Muscle of arm (tissue), 14 donors: ENCODE results near the gene LGR5. TPM values are rescaled to one million over a fixed set of nuclear protein-coding genes. Genes with fewer than 3 reads are reported as not detected.

Experiments
- DNase-seq: peaks from one replicate; pipeline ENCODE4 v3.0.0-alpha.2; 2013
- long read RNA-seq, 11 donors: transcript quantifications; one replicate each; lab custom pipeline, GENCODE V29; 2026
- polyA plus RNA-seq, 12 donors: library from polyadenylated mRNA; unstranded; fragments of 120-200 nt; gene quantifications; one replicate each; pipeline ENCODE4 v1.2.1, GENCODE V29; 2013; ENCODE audit not compliant: insufficient read length in 12 of 12

Gene LGR5, protein sequence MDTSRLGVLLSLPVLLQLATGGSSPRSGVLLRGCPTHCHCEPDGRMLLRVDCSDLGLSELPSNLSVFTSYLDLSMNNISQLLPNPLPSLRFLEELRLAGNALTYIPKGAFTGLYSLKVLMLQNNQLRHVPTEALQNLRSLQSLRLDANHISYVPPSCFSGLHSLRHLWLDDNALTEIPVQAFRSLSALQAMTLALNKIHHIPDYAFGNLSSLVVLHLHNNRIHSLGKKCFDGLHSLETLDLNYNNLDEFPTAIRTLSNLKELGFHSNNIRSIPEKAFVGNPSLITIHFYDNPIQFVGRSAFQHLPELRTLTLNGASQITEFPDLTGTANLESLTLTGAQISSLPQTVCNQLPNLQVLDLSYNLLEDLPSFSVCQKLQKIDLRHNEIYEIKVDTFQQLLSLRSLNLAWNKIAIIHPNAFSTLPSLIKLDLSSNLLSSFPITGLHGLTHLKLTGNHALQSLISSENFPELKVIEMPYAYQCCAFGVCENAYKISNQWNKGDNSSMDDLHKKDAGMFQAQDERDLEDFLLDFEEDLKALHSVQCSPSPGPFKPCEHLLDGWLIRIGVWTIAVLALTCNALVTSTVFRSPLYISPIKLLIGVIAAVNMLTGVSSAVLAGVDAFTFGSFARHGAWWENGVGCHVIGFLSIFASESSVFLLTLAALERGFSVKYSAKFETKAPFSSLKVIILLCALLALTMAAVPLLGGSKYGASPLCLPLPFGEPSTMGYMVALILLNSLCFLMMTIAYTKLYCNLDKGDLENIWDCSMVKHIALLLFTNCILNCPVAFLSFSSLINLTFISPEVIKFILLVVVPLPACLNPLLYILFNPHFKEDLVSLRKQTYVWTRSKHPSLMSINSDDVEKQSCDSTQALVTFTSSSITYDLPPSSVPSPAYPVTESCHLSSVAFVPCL
- 10 to 100 TPM in 4 of 12 donors, 1 to 10 TPM in 7, not detected in 1; 3.1 to 24.8 (median 5.9) TPM for polyA plus RNA-seq
- long read RNA-seq, donor 1, full-length matches to known transcripts, result 7 of 40 reads
- long read RNA-seq, donor 1, partial matches to known transcripts, result 33 of 40 reads
- long read RNA-seq, donor 1, other reads (novel, unspliced or antisense), result 0 of 40 reads
- long read RNA-seq, donor 2, full-length matches to known transcripts, result 1 of 1 reads
- long read RNA-seq, donor 2, partial matches to known transcripts, result 0 of 1 reads
- long read RNA-seq, donor 2, other reads (novel, unspliced or antisense), result 0 of 1 reads
- long read RNA-seq, donor 3, full-length matches to known transcripts, result 1 of 1 reads
- long read RNA-seq, donor 3, partial matches to known transcripts, result 0 of 1 reads
- long read RNA-seq, donor 3, other reads (novel, unspliced or antisense), result 0 of 1 reads
- long read RNA-seq, donor 4, full-length matches to known transcripts, result 1 of 1 reads
- long read RNA-seq, donor 4, partial matches to known transcripts, result 0 of 1 reads
- long read RNA-seq, donor 4, other reads (novel, unspliced or antisense), result 0 of 1 reads
- long read RNA-seq, donor 5, result 0 reads
- long read RNA-seq, donor 6, result 0 reads
- long read RNA-seq, donor 7, full-length matches to known transcripts, result 1 of 1 reads
- long read RNA-seq, donor 7, partial matches to known transcripts, result 0 of 1 reads
- long read RNA-seq, donor 7, other reads (novel, unspliced or antisense), result 0 of 1 reads
- long read RNA-seq, donor 8, full-length matches to known transcripts, result 1 of 1 reads
- long read RNA-seq, donor 8, partial matches to known transcripts, result 0 of 1 reads
- long read RNA-seq, donor 8, other reads (novel, unspliced or antisense), result 0 of 1 reads
- long read RNA-seq, donor 9, result 0 reads
- long read RNA-seq, donor 10, full-length matches to known transcripts, result 1 of 1 reads
- long read RNA-seq, donor 10, partial matches to known transcripts, result 0 of 1 reads
- long read RNA-seq, donor 10, other reads (novel, unspliced or antisense), result 0 of 1 reads
- long read RNA-seq, donor 11, result 0 reads

DNA sequence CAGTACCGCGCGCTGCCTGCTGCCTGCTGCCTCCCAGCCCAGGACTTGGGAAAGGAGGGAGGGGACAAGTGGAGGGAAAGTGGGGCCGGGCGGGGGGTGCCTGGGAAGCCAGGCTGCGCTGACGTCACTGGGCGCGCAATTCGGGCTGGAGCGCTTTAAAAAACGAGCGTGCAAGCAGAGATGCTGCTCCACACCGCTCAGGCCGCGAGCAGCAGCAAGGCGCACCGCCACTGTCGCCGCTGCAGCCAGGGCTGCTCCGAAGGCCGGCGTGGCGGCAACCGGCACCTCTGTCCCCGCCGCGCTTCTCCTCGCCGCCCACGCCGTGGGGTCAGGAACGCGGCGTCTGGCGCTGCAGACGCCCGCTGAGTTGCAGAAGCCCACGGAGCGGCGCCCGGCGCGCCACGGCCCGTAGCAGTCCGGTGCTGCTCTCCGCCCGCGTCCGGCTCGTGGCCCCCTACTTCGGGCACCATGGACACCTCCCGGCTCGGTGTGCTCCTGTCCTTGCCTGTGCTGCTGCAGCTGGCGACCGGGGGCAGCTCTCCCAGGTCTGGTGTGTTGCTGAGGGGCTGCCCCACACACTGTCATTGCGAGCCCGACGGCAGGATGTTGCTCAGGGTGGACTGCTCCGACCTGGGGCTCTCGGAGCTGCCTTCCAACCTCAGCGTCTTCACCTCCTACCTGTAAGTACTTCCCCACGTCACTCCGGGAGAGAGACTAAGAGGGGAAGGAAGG lies at the start of gene LGR5:
Gene LGR5, plus strand, starts transcription at position 186 of the 732 bp plus-strand sequence. Its CDS starts 283 bp downstream, at position 469.
- DNase-seq, result peak; percentile 88

DNA sequence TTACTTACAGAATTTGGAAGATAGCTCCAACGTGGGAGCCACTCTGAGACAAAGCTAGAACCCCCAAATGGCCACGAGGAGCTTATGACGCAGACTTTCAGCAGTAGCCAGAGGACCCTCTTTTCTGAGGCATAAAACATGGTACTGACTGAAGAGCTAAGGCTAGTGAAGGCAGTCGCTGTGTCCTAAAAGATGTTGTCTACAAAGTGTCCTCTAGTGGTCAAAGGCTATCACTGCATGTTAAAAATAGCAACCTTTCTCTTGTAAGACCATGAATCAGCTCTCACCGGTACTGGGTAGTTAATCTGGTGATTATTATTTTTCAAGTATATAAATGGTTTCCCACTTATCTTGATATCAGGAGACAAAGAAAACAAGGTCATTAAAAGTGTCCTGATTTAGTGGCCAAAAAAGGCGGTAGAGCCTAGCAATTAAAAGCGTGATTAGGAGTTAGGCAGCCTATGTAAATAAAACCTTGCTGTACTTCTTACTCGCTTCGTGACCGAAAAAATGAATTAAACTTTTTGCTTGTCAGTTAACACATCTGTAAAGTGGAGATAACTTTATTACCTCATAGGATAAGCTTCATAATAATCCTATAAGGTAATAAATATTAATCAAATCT lies 47.0 kb upstream of the LGR5 start:
- peak; percentile 33 for DNase-seq

DNA sequence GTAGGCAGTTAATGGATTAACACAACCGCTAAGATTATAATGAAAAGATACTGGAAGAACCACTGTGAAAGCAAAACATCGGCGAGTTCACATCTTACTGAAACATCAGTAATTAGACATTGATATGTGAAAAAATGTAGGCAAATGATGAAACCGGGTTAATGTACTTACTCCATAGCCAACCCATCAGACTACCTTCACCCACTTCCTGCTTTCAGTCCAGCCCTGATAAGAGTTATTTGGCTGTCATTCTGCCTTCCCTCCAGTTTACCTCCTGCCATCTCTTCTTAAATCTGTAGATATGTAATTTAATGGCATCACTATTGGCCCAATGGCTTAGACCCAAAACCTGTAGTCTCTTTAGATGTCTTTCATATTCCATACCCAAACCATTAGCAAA lies 46.0 kb upstream of the LGR5 start:
- no peak for DNase-seq

DNA sequence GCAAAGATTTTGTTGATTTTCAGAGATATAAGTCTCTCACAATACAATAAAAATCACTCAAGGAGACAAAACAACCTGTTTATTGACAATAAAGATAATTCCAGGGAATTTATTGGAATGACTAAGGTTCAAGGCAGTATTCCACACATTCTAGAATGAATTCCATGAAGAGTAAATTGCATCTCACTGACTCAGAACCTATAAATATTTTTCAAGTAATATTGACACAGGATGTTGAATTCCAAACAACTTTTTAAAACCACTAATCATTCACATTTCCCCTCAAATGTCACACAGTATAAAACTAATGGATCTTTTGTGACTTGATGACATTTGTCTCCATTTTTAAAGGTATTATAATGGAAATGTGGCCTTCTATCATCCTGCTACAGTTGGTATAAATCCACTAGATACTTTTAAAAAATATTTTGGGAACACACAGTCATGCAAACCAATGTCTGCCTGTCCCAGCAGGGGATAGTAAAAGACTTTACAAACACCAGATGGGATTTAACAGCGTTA lies 42.1 kb upstream of the LGR5 start:
- no peak for DNase-seq

DNA sequence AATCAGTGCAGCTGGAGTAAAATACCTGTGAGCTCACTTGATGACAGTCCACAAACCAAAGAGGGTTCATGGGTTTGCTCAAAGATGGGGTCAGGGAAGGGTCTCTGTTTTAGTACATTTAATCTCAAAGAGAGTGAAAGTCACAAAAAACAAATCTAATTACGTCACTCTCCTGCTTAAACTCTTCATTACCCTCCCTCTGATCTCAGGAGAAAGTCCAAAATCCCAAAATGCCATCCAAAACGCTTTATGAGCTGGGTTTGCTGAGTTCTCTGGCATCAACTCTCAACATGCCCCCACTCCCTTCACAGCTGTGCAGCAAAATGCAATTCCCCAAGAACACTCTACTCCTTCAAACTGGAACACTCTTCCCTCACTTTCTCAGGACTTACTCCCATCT lies 40.4 kb upstream of the LGR5 start:
- no peak for DNase-seq

DNA sequence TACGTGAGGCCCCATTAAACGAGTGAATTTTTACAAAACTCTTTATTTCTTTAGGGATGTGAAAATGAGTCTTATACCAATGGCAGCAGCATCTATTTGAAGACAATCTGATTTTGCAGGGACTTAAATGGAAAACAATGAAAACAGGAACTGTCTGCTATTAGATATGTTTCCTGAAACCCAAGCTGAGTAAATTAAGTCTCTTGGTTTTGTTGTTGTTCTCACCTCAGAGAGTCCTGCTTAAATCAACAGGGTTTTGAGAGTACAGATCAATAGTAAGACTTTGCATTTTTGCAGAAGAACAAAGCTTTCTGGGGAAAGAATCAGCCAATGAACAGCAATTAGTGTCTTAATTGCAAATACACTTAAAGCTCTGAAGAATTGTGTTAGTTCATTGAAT lies 39.1 kb upstream of the LGR5 start:
- no peak for DNase-seq

DNA sequence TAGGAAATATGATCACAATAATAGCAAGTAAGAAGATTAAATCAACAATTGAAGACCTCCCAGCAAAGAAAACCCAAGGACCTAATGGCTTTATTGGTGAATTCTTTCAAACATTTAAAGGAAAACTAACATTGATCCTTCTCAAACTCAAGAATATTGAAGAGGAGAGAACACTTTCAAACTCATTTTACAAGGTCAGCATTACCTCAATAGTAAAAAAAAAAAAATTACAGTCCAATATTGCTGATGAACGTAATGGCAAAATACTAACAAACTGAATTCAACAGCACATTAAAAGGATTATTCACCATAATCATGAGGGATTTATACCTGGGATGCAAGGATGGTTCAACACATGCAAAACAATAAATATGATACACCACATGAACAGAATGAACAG lies 33.7 kb upstream of the LGR5 start:
- DNase-seq, result no peak

- no peak for DNase-seq
Observed at GRCh38 chr12:71407732-71408131, 31.9 kb upstream of the LGR5 start.

- DNase-seq, result no peak
Observed at GRCh38 chr12:71410844-71411243, 28.8 kb upstream of the LGR5 start.

DNA sequence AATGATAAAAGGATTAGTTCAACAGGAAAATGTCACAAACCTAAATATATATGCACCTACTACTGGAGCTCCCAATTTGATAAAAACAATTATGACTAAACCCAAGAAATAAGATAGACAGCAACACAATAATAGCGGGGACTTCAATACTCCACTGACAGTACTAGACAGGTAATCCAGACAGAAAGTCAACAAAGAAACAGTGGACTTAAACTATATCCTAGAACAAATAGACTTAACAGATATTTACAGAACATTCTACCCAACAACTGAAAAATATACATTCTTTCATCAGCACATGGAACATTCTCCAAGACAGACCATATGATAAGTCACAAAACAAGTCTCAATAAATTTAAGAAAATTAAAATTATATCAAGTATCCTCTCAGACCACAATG lies 28.0 kb upstream of the LGR5 start:
- DNase-seq, result no peak

GRCh38 chr12:71415336-71416231 lies 24.0 kb upstream of the LGR5 start:
- peak; percentile 54 for DNase-seq

DNA sequence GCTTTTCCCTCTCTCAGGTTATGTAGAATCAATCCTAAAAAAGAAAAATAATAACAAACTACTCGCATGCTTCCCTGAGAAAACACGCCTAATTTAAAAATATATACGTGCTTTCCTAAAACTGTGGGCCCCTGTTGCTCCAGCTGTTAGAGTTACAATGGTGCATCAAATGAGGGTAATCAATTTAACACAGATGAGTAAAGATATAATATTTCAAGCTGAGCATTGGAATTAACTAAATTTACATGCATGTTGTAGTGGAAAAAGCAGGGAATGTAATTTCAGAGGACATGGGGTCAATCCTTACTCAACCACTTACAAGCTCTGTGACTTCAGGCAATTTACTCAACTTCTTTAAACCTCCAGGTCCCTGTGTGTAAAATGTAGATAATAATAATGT lies 22.4 kb upstream of the LGR5 start:
- no peak for DNase-seq

DNA sequence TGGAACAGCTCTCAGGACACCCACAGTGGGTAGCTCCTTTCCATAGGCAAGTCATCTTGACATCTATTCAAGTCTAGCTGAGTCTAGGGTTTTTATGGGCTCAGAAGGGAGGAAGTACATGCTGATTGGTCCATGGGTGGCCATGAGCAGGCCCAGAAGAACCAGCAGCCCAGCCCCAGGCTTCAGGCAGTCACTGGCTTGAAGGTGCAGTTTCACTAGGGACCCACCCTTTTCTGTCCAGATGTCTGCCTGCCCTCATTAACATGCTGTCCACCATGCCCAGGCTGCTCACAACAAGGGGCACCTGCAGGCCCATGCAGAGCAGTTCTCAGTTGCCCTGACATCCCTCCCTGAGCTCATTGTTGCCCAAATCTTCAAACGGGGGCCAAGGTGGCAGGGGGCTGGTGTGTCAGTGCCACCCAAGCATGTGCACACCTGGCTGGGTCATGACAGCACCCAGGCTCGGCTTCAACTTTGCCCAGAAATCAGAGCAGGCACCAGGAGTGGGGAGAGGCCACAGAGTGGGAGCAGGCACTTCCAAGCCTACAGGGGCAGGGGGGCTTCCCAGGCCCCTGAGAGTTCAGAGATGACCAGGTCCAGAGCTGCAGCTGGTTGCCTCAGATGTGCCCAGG lies 18.7 kb upstream of the LGR5 start:
- DNase-seq, result no peak

DNA sequence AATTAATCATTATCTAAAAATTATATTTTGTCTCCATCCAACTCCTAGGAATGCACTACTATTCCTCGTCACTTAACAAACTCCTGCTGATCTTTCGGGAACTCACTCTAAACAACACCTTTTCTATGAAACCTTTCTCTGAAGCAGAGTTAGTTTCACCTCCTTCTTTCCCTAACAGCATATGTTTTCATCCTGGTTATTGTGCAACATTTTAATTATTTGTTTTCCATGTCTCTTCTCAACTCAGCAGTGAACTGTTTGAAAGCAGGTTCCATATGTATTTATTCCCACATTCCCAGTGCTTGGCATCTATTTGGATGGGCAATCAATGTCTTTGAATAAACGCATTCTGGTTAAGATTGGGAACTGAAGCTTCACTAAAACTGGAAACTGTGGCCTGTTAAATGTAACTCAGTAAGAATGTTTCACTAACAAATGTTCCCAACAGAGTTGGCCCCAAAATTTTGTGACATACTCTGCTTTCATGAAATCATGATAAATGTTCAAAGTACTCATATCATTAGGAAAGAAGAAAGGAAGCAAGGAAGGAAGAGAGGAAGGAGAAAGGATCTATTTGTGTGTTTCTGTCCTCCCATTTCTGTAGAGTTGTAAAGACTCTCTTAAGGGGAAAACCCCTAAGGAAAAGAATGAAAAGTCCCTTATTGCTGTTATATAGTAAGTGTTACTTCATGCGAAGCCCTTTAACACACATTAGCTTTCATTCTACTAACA lies 13.9 kb upstream of the LGR5 start:
- DNase-seq, result no peak

- no peak for DNase-seq
Observed at GRCh38 chr12:71426300-71427047, 13.1 kb upstream of the LGR5 start.

GRCh38 chr12:71430756-71431155 lies 8.8 kb upstream of the LGR5 start:
- no peak for DNase-seq
